WERI-Rb-1 (cell line): ENCODE results near the gene C4orf17.
"Not testable (repeated sequence)": the region's sequence is repeated elsewhere in the genome, so short reads cannot be mapped to it uniquely, and the experiment has no call there.

ENCODE experiments used
- DNase-seq: peaks from one replicate; pipeline ENCODE4 v3.0.0-alpha.2; 2020
- H3K27ac ChIP-seq: fragments of 250-450 bp; sonication (Bioruptor Pico); 2 replicates; pipeline ENCODE4 v1.5.1; 2020; ENCODE audit warnings: mild to moderate bottlenecking, moderate library complexity
- H3K27me3 ChIP-seq: fragments of 250-450 bp; sonication (Bioruptor Pico); 2 replicates; pipeline ENCODE4 v1.5.1; 2021; ENCODE audit warnings: mild to moderate bottlenecking, low read depth, moderate library complexity; ENCODE audit not compliant: insufficient read depth, severe bottlenecking
- H3K36me3 ChIP-seq: fragments of 250-450 bp; sonication (Bioruptor Pico); 2 replicates; pipeline ENCODE4 v1.5.1; 2020; ENCODE audit warnings: mild to moderate bottlenecking, moderate library complexity
- H3K4me3 ChIP-seq: 2 replicates; pipeline ENCODE4 v1.5.1; 2011; ENCODE audit warnings: low read depth, mild to moderate bottlenecking, control low read depth, low read length
- H3K9me3 ChIP-seq: fragments of 250-450 bp; sonication (Bioruptor Pico); 2 replicates; pipeline ENCODE4 v1.5.1; 2021; ENCODE audit warnings: mild to moderate bottlenecking, moderate library complexity; ENCODE audit not compliant: severe bottlenecking
- TF ChIP-seq, protein P1 (sequence below): IDR thresholded peaks from 2 replicates; pipeline ENCODE4 v1.5.1; 2011; ENCODE audit warnings: low read depth, mild to moderate bottlenecking, control low read depth, inconsistent platforms, low read length

The C4orf17 gene

GRCh38 chr4:99468889-99469288, 41.9 kb upstream of the C4orf17 start:
- Histone ChIP-seq H3K27ac (no peak overlapping the region), H3K36me3 (no peaks in the 10 kb centered on the region), H3K27me3 (no peaks in the 10 kb centered on the region), H3K4me3 (no peak overlapping the region), H3K9me3 (no peaks in the 10 kb centered on the region)
- TF ChIP-seq, protein P1, sequence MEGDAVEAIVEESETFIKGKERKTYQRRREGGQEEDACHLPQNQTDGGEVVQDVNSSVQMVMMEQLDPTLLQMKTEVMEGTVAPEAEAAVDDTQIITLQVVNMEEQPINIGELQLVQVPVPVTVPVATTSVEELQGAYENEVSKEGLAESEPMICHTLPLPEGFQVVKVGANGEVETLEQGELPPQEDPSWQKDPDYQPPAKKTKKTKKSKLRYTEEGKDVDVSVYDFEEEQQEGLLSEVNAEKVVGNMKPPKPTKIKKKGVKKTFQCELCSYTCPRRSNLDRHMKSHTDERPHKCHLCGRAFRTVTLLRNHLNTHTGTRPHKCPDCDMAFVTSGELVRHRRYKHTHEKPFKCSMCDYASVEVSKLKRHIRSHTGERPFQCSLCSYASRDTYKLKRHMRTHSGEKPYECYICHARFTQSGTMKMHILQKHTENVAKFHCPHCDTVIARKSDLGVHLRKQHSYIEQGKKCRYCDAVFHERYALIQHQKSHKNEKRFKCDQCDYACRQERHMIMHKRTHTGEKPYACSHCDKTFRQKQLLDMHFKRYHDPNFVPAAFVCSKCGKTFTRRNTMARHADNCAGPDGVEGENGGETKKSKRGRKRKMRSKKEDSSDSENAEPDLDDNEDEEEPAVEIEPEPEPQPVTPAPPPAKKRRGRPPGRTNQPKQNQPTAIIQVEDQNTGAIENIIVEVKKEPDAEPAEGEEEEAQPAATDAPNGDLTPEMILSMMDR: no peak
- DNase-seq: no peak

- H3K27ac ChIP-seq: no peak overlapping the region
- no peaks in the 10 kb centered on the region for H3K9me3 ChIP-seq
- no peak for DNase-seq
- TF ChIP-seq, protein P1: no peak
- H3K27me3 ChIP-seq: no peaks in the 10 kb centered on the region
- H3K36me3 ChIP-seq: no peaks in the 10 kb centered on the region
- no peak overlapping the region for H3K4me3 ChIP-seq
These were observed 39.5 kb upstream of the C4orf17 start for GRCh38 chr4:99471349-99471748.

DNA sequence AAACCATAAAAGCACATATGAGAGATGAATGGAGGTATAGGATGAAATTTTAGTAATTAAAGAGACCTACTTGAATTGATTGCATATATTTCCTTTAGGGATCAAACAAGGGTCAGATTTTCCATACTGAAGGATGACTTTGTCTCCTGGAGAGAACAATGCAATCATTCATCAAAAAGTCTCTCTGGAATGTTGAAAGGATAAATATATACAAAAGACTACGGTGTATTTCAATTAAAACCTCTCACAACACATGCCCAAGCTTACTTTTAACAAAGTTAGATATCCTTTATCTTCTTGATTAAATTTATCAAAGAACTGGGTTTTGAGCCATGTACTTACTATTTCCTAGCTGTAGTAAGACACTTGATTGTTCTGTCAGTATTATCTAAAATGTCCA, 38.9 kb upstream of the C4orf17 start:
- DNase-seq: no peak
- Histone ChIP-seq H3K9me3 (no peaks in the 10 kb centered on the region), H3K27ac (no peak overlapping the region), H3K27me3 (no peaks in the 10 kb centered on the region), H3K4me3 (no peak overlapping the region), H3K36me3 (no peaks in the 10 kb centered on the region)
- TF ChIP-seq, protein P1: no peak

DNA sequence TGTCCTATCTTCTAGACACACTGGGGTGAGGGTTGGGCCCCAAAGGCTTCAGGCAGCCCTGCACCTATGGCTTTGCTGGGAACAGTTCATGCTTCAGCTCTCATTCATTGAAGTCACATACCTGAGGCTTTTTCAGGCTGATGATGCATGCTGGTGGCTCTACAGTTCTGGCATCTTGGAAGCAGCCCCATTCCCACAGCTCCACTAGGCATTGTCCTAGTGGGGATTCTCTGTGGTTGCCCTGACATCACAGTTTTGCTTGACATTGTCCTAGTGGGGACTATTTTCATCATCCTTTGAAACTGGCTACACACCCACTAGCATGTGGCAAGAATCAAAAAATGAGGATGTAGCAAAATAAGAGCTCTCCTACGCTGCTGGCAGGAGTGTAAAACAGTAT, 37.7 kb upstream of the C4orf17 start:
- H3K4me3 ChIP-seq: no peak overlapping the region
- H3K27me3 ChIP-seq: no peaks in the 10 kb centered on the region
- TF ChIP-seq, protein P1: no peak
- H3K36me3 ChIP-seq: no peaks in the 10 kb centered on the region
- no peak for DNase-seq
- H3K27ac ChIP-seq: no peak overlapping the region
- H3K9me3 ChIP-seq: no peaks in the 10 kb centered on the region

- DNase-seq: no peak
These were observed 27.2 kb upstream of the C4orf17 start for GRCh38 chr4:99483636-99484035.

GRCh38 chr4:99485212-99485611, 25.6 kb upstream of the C4orf17 start:
- TF ChIP-seq, protein P1: no peak
- Histone ChIP-seq H3K36me3 (no peaks in the 10 kb centered on the region), H3K27ac (no peak overlapping the region), H3K27me3 (no peaks in the 10 kb centered on the region), H3K4me3 (no peak overlapping the region), H3K9me3 (peaks cover 23% of the 10 kb centered on the region)
- DNase-seq: no peak

More at GRCh38 chr4:99483636-99484035, 27.2 kb upstream of the C4orf17 start:
- Histone ChIP-seq H3K4me3 (no peak overlapping the region), H3K36me3 (no peaks in the 10 kb centered on the region), H3K27ac (no peak overlapping the region), H3K9me3 (peaks cover 23% of the 10 kb centered on the region), H3K27me3 (no peaks in the 10 kb centered on the region)
- TF ChIP-seq, protein P1: no peak

GRCh38 chr4:99486648-99487047, 24.2 kb upstream of the C4orf17 start:
- H3K27me3 ChIP-seq, DNase-seq, H3K27ac ChIP-seq, H3K36me3 ChIP-seq, H3K4me3 ChIP-seq: not testable (repeated sequence)
- peaks cover 28% of the 10 kb centered on the region for H3K9me3 ChIP-seq
